Stimulated activated CD8-positive, alpha-beta memory T cell treated with anti-CD3 and anti-CD28 coated beads, Interleukin-4, amount 100 ng/mL, for 4 hours (primary cell): ENCODE measurements around the gene OR7G1.

Experiments
- DNase-seq, 2 donors: peaks; one replicate each; pipeline ENCODE4 v3.0.0-alpha.2; 2020; ENCODE audit warnings: low read depth in 2 of 2, low spot score in 1 of 2

OR7G1 gene

DNA sequence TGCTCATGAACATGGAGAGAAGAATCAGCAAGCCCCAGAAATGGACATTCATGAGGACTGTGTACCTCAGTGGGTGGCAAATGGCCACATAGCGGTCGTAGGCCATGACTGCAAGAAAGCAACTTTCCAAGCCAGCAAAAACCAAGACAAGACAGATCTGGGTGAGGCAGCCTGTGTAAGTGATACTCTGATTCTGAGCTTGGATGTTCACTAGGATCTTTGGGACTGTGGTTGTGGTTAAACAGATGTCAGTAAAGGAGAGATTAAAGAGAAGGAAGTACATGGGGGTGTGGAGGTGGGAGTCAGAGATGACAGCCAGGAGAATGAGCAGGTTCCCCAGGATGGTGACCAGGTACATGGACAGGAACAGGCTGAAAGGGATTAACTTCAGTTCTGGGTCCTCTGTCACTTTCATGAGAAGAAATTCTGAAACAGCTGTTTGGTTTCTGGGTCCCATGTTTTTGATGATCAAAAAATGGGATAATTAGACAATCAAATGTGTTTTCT is at the start of gene OR7G1:
OR7G1 (minus strand) TSS at position 457 of the 507 bp plus-strand sequence; CDS start at position 457, 0 bp downstream.
- no peak for DNase-seq

DNA sequence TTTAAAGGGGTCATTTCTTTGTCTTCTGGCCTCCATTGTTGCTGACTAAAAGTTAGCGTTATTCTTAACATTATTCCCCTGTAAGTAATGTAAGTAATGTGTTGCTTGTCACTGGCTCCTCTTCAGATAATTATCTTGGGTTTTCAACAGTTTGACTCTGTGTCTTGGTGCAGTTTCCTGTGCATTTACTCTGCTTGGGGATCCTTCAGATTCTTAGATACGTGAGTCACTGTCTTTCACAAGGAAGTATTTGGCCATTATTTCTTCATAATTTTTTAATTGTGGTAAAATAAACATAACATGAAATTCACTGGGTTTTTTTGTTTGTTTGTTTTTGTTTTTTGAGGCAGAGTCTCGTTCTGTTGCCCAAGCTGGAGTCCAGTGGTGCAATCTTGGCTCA is 49.7 kb upstream of the OR7G1 start:
- no peak for DNase-seq

- no peak for DNase-seq
Measured at GRCh38 chr19:9161427-9161826, 45.9 kb upstream of the OR7G1 start.

DNA sequence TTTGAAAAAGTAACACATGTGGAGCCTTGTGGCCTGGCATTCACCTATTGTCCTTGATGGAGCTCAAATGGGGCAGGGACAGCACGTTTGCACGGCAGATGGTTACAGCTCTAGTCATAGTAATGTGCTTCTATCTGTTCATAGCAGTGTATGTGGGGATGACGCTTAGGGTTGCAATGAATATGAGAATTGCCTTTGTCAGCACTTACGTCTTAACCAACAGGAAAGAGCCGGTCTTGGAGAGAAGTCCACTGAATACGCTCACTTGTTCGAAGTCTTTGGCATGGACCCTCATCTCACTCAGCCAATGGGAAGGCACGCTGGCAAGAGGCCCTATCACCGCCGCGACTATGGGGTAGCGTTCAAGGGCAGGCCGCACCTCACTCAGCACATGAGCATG is 44.3 kb upstream of the OR7G1 start:
- no peak for DNase-seq

GRCh38 chr19:9156304-9156703 is 40.7 kb upstream of the OR7G1 start:
- DNase-seq: no peak

- no peak for DNase-seq
Measured at GRCh38 chr19:9155591-9155990, 40.0 kb upstream of the OR7G1 start.

- no peak for DNase-seq
Measured at GRCh38 chr19:9151367-9151766, 35.8 kb upstream of the OR7G1 start.

GRCh38 chr19:9150650-9151049 is 35.1 kb upstream of the OR7G1 start:
- DNase-seq: no peak

- no peak for DNase-seq
Measured at GRCh38 chr19:9149997-9150396, 34.4 kb upstream of the OR7G1 start.

DNA sequence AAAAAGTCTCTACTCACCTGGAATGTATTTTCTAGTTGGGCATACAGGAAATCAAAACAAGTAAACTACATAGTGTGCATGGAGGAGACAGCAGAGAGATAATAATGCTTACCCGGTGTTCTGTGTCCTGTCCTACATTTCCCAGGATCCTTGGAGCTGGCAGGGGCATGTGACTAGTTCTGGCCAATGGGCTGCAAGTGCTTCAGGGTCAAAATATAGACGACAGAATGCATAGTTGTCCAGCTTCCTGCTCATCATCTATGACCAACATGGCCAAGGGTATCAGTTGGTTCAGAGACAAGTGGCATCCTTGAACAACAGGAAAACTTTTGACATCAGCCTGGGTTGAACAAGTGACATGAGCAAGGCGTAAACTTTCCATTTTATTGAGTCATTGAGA is 33.1 kb upstream of the OR7G1 start:
- no peak for DNase-seq

DNA sequence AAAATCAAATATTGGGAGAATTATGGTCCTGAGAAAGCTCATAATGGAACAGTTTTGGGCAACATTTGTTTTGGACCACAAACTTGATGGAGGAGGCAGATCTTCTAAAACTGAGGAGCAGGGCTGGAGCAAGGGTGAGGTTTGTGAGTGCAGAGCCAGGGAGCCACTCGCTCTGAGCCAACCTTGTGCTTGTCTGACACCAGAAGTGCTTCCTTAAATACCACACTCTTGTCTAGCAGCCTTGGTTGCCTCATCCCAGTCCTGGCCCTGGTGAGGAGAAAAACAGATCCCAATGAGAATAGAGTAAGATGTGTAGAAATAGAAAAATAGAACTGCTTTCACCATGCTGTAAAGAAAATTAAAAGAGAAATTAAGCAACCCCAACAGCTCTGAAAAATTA is 31.3 kb upstream of the OR7G1 start:
- no peak for DNase-seq

DNA sequence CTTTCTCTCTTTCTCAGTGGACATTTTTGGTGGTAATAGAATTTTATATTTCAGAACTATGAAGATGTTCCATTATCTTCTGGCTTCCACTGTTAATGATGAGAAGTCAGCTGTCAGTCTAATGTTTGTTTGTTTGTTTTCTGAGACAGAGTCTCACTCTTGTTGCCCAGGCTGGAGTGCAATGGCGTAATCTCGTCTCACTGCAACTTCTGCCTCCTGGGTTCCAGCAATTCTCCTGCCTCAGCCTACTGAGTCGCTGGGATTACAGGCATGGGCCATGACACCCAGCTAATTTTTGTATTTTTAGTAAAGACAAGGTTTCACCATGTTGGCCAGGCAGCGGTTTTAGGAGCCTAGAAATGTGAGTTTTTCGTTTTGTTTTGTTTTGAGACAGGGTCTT is 29.4 kb upstream of the OR7G1 start:
- no peak for DNase-seq

DNA sequence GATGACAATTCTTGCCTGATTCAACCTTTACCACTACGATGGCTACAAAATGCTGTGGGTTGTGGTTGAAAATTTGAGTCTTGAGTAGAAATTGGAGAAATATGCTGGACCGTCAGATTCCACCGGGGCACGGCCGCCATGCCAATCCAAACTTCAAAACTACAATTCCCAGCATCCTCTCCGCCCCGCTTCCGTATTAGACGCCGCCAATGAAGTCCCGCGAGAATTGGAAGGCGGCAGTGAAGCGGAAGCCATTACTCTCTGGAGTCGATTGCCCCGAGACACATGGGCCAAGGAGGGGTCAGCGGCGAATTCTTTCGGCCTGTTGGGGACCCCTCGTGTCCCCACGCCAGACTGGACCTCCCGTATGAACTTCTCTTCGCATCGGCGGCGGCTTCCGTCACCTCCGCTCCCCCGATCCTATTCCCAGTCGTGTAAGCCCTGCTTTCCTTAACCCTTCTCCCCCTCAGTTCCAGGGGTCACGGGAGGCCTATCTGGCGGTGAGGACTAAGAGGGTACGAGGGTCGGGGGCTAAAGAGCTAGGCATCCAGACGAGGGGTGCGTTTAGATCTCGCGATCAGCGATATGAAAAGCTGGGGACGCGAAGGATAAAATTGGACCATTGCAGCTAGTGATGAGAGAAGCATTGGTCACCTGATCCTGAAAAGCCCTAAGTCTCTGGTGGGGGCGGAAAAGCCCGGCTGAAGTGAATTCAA is 24.8 kb upstream of the OR7G1 start, which contains the start of gene ZNF317:
ZNF317 (plus strand) TSS at position 239 of the 716 bp plus-strand sequence. CDS start 15,620 bp downstream, outside the sequence.
- DNase-seq: peak; percentile 77 to 83

DNA sequence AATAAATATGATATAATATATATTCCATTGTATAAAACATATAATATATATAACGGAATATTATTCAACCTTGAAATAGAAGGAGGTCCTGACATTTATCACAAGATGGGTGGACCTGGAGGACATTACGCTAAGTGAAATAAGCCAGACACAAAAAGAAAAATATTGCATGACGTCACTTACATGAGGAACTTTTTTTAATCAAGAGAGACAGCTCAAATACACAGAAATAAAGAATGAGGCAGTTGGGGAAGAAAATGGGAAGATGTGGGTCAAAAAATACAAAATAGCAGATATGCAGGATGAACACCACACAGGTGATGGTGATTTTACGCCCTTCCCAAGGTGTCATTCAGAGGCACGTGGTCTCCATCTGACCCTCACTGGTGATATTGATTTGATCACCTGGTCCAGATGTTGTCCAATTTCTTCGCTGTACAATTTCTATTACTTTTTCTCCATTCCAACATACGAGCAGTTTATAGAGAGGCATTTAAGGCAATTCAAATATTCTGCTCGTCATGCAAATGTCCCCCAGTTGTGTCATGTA is 24.1 kb upstream of the OR7G1 start:
- no peak for DNase-seq

DNA sequence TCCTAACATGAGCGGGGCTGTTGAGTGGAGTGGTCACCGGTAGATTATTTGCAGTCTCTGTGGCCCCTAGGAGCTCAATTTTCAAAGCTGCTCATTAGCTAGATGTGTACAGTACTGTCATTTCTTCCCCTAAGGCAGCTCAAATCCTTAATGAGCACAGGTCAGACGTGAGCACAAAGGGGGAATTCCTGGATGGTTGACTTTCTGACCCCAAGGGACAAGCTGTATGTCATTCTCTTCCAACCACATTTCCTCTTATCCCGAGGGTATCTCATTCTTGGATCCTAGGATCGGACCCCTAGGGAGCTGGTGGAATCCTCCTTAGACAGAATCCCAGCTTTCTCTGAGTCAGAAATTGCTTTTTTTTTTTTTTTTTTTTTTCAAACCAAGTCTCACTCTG is 16.9 kb upstream of the OR7G1 start:
- no peak for DNase-seq

DNA sequence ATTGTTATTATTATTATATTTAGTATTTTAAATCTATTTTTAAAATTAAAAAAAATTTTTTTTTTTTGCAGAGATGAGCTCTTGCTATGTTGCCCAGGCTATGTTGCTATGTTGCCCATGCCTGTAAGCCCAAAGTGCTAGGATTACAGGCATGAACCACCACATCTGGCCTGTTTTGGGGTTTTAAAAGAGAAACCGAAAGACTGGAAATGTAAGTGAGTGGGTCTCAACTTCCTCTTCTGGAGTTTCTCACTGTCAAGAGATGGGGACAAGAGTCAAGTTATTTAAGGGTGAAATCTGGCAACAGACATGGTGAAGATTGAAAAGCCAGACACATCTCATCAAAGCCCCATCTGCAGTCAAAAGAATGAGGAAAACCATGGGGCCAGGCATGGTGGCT is 15.4 kb upstream of the OR7G1 start:
- DNase-seq: no peak

DNA sequence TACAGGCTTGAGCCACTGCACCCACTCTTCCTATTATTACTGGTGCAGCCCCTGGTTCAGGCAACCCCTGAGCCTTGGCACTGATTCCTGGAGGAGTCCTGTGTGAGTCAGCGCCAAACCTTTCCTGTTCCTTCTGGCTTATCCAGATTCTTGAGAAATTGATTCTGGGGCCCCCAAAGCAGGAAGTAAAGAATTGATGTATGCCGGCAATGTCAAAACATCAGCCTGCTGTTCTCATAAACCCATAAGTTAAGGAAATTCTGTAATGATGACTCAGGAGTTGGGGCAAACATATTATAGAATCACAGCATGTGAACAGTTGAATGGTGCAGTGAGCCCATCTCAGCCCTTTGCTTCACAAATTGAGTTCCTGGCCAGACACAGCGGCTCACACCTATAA is 12.6 kb upstream of the OR7G1 start:
- DNase-seq: no peak

DNA sequence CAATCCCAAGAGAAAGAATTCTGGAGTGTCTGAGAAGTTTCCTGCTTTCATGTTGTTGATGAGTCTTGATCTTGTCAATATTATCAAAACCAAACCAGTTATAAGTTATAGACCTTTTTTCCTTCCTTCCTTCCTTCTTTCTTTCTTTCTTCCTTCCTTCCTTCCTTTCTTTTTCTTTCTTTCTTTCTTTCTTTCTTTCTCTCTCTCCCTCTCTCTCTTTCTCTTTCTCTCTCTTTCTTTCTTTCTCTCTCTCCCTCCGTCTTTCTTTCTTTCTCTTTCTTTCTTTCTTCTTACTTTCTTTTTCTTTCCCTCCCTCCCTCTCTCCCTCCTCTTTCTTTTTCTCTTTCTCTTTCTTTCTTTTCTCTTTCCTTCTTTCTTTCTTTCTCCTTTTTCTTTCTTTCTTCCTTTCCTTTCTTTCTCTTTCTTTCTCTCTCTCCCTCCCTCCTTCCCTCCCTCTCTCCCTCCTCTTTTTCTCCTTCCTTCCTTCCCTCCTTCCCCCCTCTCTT is 11.4 kb upstream of the OR7G1 start, which contains the start of gene OR7G3:
OR7G3 (minus strand) TSS at position 51 of the 506 bp plus-strand sequence; CDS start at position 51, 0 bp downstream.
- DNase-seq: no peak

GRCh38 chr19:9116547-9116946 is 984 bp upstream of the OR7G1 start:
- DNase-seq: no peak

GRCh38 chr19:9109959-9110358 is 5.6 kb downstream of the OR7G1 start:
- DNase-seq: no peak

GRCh38 chr19:9107375-9107774 is 8.2 kb downstream of the OR7G1 start, which contains the start of gene OR7G2:
Gene OR7G2, minus strand, starts transcription at chr19:9107475. Its CDS starts 4,232 bp downstream, at chr19:9103243.
- DNase-seq: no peak

DNA sequence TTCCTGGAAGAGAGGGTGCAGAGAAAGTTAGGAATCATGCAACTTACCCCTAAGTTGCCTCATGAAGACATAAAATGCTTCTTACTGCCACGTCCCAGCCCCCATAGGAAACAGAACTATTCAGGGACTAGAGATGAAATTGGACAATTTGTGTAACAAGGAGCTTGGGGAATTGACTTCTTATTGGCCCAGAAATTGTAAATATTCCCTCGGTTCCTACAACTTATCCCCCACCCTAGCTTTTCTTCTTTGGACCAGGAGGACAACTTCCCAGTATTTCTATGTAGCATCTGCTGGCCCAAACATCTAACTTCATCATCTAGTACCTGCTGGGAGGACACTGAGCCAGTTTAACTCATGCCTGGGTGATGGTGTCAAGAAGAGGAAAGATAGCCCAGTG is 28.8 kb downstream of the OR7G1 start, which contains the start of gene OR1M1:
OR1M1 (plus strand) TSS at position 301 of the 400 bp plus-strand sequence. CDS start 6,184 bp downstream, outside the sequence.
- no peak for DNase-seq
